HCT116 (cell line): ENCODE results near the gene LHFPL6. TPM values are rescaled to one million over a fixed set of nuclear protein-coding genes. Genes with fewer than 3 reads are reported as not detected.

Source experiments
- ATAC-seq: fragments of 200-7000 bp; cut with Tn5 transposase; 2 replicates; pipeline ENCODE4 v1.9.1; 2020; ENCODE audit warnings: mild to moderate bottlenecking, moderate library complexity
- BruUV-seq: library from RNA; stranded (reverse); fragments of 400-500 nt; replicated peaks from 2 replicates; lab custom pipeline; 2021; lab: Mats Ljungman, UMichigan
- CTCF ChIA-PET: fragments of 300-600 bp; sonication (Branson Sonifier 250); formaldehyde crosslinking; loops from one replicate; lab custom pipeline; 2021; ENCODE audit warnings: antibody characterized with exemption; lab: Charles Lee
- POLR2A ChIA-PET: fragments of 300-600, 350-600 bp; sonication (Branson Sonifier 250); formaldehyde crosslinking; loops from one replicate; lab custom pipeline; 2021; ENCODE audit warnings: antibody characterized with exemption; lab: Charles Lee
- RAD21 ChIA-PET, 2 experiments: fragments of 300-600 bp; sonication (Branson Sonifier 250); formaldehyde crosslinking; loops; one replicate each; lab custom pipeline; 2023; ENCODE audit warnings: low total read pairs in 2 of 2; ENCODE audit not compliant: uncharacterized antibody in 2 of 2, unreplicated experiment in 2 of 2, low non-redundant PET in 1 of 2; lab: Charles Lee
- DNase-seq: peaks from one replicate; pipeline ENCODE4 v3.0.0-alpha.2; 2010; ENCODE audit warnings: low read depth, low spot score
- H2AFZ ChIP-seq: fragments of 200-600 bp; shearing (Covaris generic), sonication (generic); 2 replicates; pipeline ENCODE4 v1.6.1; 2017; ENCODE audit warnings: low read depth, mixed run types, mixed read lengths, antibody characterized with exemption, low read length; ENCODE audit not compliant: poor library complexity, severe bottlenecking
- H3K27ac ChIP-seq: 2 replicates; pipeline ENCODE4 v1.5.1; 2012; ENCODE audit warnings: low read depth, low read length
- H3K27me3 ChIP-seq: fragments of 200-600 bp; sonication (generic); 2 replicates; pipeline ENCODE4 v1.6.1; 2016; ENCODE audit warnings: mixed run types, low read length, mixed read lengths; ENCODE audit not compliant: insufficient read depth
- H3K36me3 ChIP-seq, 2 experiments: fragments of 200-500 bp in 1 of 2; fragments of 200-600 bp in 1 of 2; sonication (Bioruptor generic) in 1 of 2; sonication (generic) in 1 of 2; 2 replicates each; pipeline versions ENCODE4 v1.5.1 to v1.6.1; 2014 to 2016; ENCODE audit warnings: low read length in 2 of 2, inconsistent platforms in 1 of 2, mixed read lengths in 1 of 2, mixed run types in 1 of 2; ENCODE audit not compliant: insufficient read depth in 2 of 2, control insufficient read depth in 1 of 2
- H3K4me1 ChIP-seq, 2 experiments: fragments of 200-600 bp in 1 of 2; sonication (generic) in 1 of 2; 2 replicates each; pipeline versions ENCODE4 v1.5.1 to v1.6.1; 2012 to 2017; ENCODE audit warnings: low read length in 2 of 2, inconsistent platforms in 1 of 2, mild to moderate bottlenecking in 1 of 2, mixed read lengths in 1 of 2, mixed run types in 1 of 2, moderate library complexity in 1 of 2; ENCODE audit not compliant: insufficient read depth in 2 of 2, control insufficient read depth in 1 of 2
- H3K4me2 ChIP-seq: fragments of 200-600 bp; sonication (generic); 2 replicates; pipeline ENCODE4 v1.6.1; 2017; ENCODE audit warnings: mixed run types, low read length, mixed read lengths
- H3K4me3 ChIP-seq, 2 experiments: fragments of 200-600 bp in 1 of 2; sonication (generic) in 1 of 2; replicated peaks in 1 of 2; 2 replicates each; pipeline ENCODE4 v1.5.1; 2011 to 2016; ENCODE audit warnings: low read length in 2 of 2, control low read depth in 1 of 2, low read depth in 1 of 2, mild to moderate bottlenecking in 1 of 2, mixed read lengths in 1 of 2, mixed run types in 1 of 2
- H3K79me2 ChIP-seq: fragments of 200-600 bp; sonication (generic); 2 replicates; pipeline ENCODE4 v1.6.1; 2017; ENCODE audit warnings: mild to moderate bottlenecking, mixed run types, low read length, moderate library complexity, mixed read lengths; ENCODE audit not compliant: insufficient read depth
- H3K9ac ChIP-seq: fragments of 200-600 bp; sonication (generic); 2 replicates; pipeline ENCODE4 v1.6.1; 2016; ENCODE audit warnings: low read length, mixed read lengths
- H3K9me2 ChIP-seq: fragments of 200-600 bp; sonication (generic), shearing (Covaris generic); 2 replicates; pipeline ENCODE4 v1.6.1; 2017; ENCODE audit warnings: mixed run types, mild to moderate bottlenecking, moderate library complexity; ENCODE audit not compliant: insufficient read depth
- H3K9me3 ChIP-seq, 2 experiments: fragments of 200-500 bp in 1 of 2; fragments of 200-600 bp in 1 of 2; sonication (Bioruptor generic) in 1 of 2; sonication (generic) in 1 of 2; 2 replicates each; pipeline ENCODE4 v1.6.1; 2014 to 2017; ENCODE audit warnings: low read length in 2 of 2, mixed read lengths in 2 of 2, inconsistent platforms in 1 of 2, low read depth in 1 of 2, mild to moderate bottlenecking in 1 of 2, mixed run types in 1 of 2, moderate library complexity in 1 of 2; ENCODE audit not compliant: control insufficient read depth in 1 of 2, insufficient read depth in 1 of 2
- H4K20me1 ChIP-seq: fragments of 200-600 bp; sonication (generic), shearing (Covaris generic); 2 replicates; pipeline ENCODE4 v1.6.1; 2017; ENCODE audit warnings: mixed run types, mild to moderate bottlenecking, moderate library complexity; ENCODE audit not compliant: insufficient read depth
- ATF3 ChIP-seq: IDR thresholded peaks from 2 replicates; pipeline ENCODE4 v1.6.1; 2012
- CBX3 ChIP-seq: IDR thresholded peaks from 2 replicates; pipeline ENCODE4 v1.6.1; 2012; ENCODE audit warnings: low read depth
- EGR1 ChIP-seq: IDR thresholded peaks from 2 replicates; pipeline ENCODE4 v1.6.1; 2012; ENCODE audit warnings: low read depth
- ELF1 ChIP-seq: IDR thresholded peaks from 2 replicates; pipeline ENCODE4 v1.6.1; 2012; ENCODE audit warnings: low read depth, borderline replicate concordance
- EZH2 ChIP-seq: fragments of 200-600 bp; sonication (generic); IDR thresholded peaks from 2 replicates; pipeline ENCODE4 v1.6.1; 2017; ENCODE audit warnings: antibody characterized with exemption, mixed run types
- EZH2phosphoT487 ChIP-seq: fragments of 200-600 bp; IDR thresholded peaks from 2 replicates; pipeline ENCODE4 v1.6.1; 2018; ENCODE audit warnings: antibody characterized with exemption, borderline replicate concordance
- FOSL1 ChIP-seq: IDR thresholded peaks from 2 replicates; pipeline ENCODE4 v1.6.1; 2012; ENCODE audit warnings: low read depth
- JUND ChIP-seq: IDR thresholded peaks from 2 replicates; pipeline ENCODE4 v1.6.1; 2012
- MAX ChIP-seq: IDR thresholded peaks from 2 replicates; pipeline ENCODE4 v1.6.1; 2012
- POLR2A ChIP-seq: IDR thresholded peaks from 2 replicates; pipeline ENCODE4 v1.7.0; 2011; ENCODE audit warnings: borderline replicate concordance; ENCODE audit not compliant: insufficient read depth, insufficient read length; ENCODE audit errors: extremely low read depth
- POLR2AphosphoS5 ChIP-seq: IDR thresholded peaks from 2 replicates; pipeline ENCODE4 v1.6.1; 2011; ENCODE audit warnings: mild to moderate bottlenecking, low read depth, low read length, moderate library complexity
- RAD21 ChIP-seq: IDR thresholded peaks from 2 replicates; pipeline ENCODE4 v1.6.1; 2012; ENCODE audit warnings: low read depth, mild to moderate bottlenecking
- SIN3A ChIP-seq: IDR thresholded peaks from 2 replicates; pipeline ENCODE4 v1.6.1; 2012; ENCODE audit warnings: low read depth
- SP1 ChIP-seq: IDR thresholded peaks from 2 replicates; pipeline ENCODE4 v1.6.1; 2012; ENCODE audit warnings: low read depth
- SRF ChIP-seq: IDR thresholded peaks from 2 replicates; pipeline ENCODE4 v1.6.1; 2012; ENCODE audit warnings: low read depth
- TCF7L2 ChIP-seq: IDR thresholded peaks from 2 replicates; pipeline ENCODE4 v1.7.0; 2011; ENCODE audit warnings: borderline replicate concordance, inconsistent platforms; ENCODE audit not compliant: insufficient read depth, insufficient read length; ENCODE audit errors: extremely low read depth
- ZBTB33 ChIP-seq: IDR thresholded peaks from 2 replicates; pipeline ENCODE4 v1.6.1; 2011; ENCODE audit warnings: mild to moderate bottlenecking, low read length, moderate library complexity; ENCODE audit not compliant: insufficient replicate concordance; ENCODE audit errors: extremely low read depth
- ZFX ChIP-seq: fragments of 450-650 bp; IDR thresholded peaks from 2 replicates; pipeline ENCODE4 v1.6.1; 2017
- ZNF274 ChIP-seq: fragments of 200-500 bp; sonication (Bioruptor generic); IDR thresholded peaks from 2 replicates; pipeline ENCODE4 v1.6.1; 2014; ENCODE audit warnings: mild to moderate bottlenecking, low read depth, low read length, inconsistent platforms
- intact Hi-C: fragments of 100-400 bp; cut with micrococcal nuclease; formaldehyde crosslinking; loops from 2 replicates; pipeline ENCODE4 v1.10.0; 2022
- total RNA-seq: library from RNA; stranded (reverse); gene quantifications from one replicate; pipeline ENCODE4 v1.2.1, GENCODE V29; 2021; ENCODE audit not compliant: unreplicated experiment

LHFPL6 gene
- total RNA-seq, 1 experiment from 2014 or later: 0.22 TPM

GRCh38 chr13:39317291-39317690, 285.7 kb downstream of the LHFPL6 start (continued):
- TF ChIP-seq EZH2 (no peak), SIN3A (no peak), ATF3 (no peak), SRF (no peak), EGR1 (no peak), POLR2AphosphoS5 (no peak), ZNF274 (no peak)

DNA sequence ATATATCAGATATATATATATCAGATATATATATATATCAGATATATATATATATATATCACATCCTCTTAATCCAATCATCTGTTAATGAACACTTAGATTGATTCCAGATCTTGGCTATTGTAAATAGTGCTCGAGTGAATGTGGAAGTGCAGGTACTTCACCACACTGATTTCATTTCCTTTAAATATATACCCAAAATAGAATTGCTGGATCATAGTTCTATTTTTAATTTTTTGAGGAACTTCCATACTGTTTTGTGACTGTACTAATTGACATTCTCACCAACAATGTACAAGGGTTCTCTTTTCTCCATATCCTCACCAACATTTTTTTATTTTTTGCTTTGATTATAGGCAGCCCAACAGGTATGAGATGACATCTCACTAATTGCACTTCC, 287.2 kb downstream of the LHFPL6 start:
- no TSS peak for BruUV-seq
- peaks cover 22% of the 10 kb centered on the region for H3K27me3 ChIP-seq
- no peaks in the 10 kb centered on the region for H3K36me3 ChIP-seq
- TF ChIP-seq ELF1 (no peak), SIN3A (no peak), EGR1 (no peak), ZFX (no peak), FOSL1 (no peak), RAD21 (no peak), JUND (no peak), EZH2 (no peak)
- H2AFZ ChIP-seq: no peak overlapping the region
- no peaks in the 10 kb centered on the region for H3K4me1 ChIP-seq
- RAD21 ChIA-PET: no interaction called here
- H4K20me1 ChIP-seq: no peaks in the 10 kb centered on the region
- H3K4me3 ChIP-seq: no peak overlapping the region
- H3K79me2 ChIP-seq: no peaks in the 10 kb centered on the region
- intact Hi-C loops: no loop called here
- H3K9me2 ChIP-seq: no peaks in the 10 kb centered on the region
- H3K9ac ChIP-seq: no peak overlapping the region
- H3K9me3 ChIP-seq: no peaks in the 10 kb centered on the region
- CTCF ChIA-PET: no interaction called here
- no peak overlapping the region for H3K4me2 ChIP-seq
- no peak for DNase-seq
- H3K27ac ChIP-seq: no peak overlapping the region
- POLR2A ChIA-PET: no interaction called here
- no peak for ATAC-seq

- DNase-seq: no peak
- no peak overlapping the region for H2AFZ ChIP-seq
- TF ChIP-seq ATF3 (no peak), POLR2A (no peak), TCF7L2 (no peak), SP1 (no peak), EGR1 (no peak), CBX3 (no peak), RAD21 (no peak), FOSL1 (no peak), ZBTB33 (no peak), ZNF274 (no peak), JUND (no peak), MAX (no peak), SRF (no peak), EZH2phosphoT487 (no peak)
Observed at GRCh38 chr13:39313721-39314120, 289.3 kb downstream of the LHFPL6 start.

More at GRCh38 chr13:39313721-39314120, 289.3 kb downstream of the LHFPL6 start:
- H4K20me1 ChIP-seq: no peaks in the 10 kb centered on the region
- no peaks in the 10 kb centered on the region for H3K9me3 ChIP-seq
- H3K9ac ChIP-seq: no peak overlapping the region
- H3K36me3 ChIP-seq: no peaks in the 10 kb centered on the region
- ChIA-PET CTCF (no interaction called here), POLR2A (no interaction called here), RAD21 (no interaction called here)
- intact Hi-C loops: no loop called here
- no peaks in the 10 kb centered on the region for H3K79me2 ChIP-seq
- no peaks in the 10 kb centered on the region for H3K9me2 ChIP-seq
- H3K27me3 ChIP-seq: peaks cover 29% of the 10 kb centered on the region
- H3K4me2 ChIP-seq: no peak overlapping the region
- H3K4me3 ChIP-seq: no peak overlapping the region
- no TSS peak for BruUV-seq
- ATAC-seq: no peak
- H3K4me1 ChIP-seq: no peaks in the 10 kb centered on the region
- no peak overlapping the region for H3K27ac ChIP-seq
